Fibroblast of lung (primary cell): ENCODE data around the gene HSPB9. TPM values are rescaled to one million over a fixed set of nuclear protein-coding genes. Genes with fewer than 3 reads are reported as not detected.

Source experiments
- DNase-seq, 2 donors: peaks; one replicate each; pipeline versions ENCODE4 v3.0.0 to v3.0.0-alpha.2; 2010; ENCODE audit warnings: low read depth in 2 of 2
- H2AFZ ChIP-seq: 2 replicates; pipeline ENCODE4 v1.5.1; 2012; ENCODE audit warnings: low read length, control low read depth, inconsistent platforms
- H3K27ac ChIP-seq: 2 replicates; pipeline ENCODE4 v1.5.1; 2011; ENCODE audit warnings: low read length, control low read depth; ENCODE audit not compliant: insufficient read depth
- H3K27me3 ChIP-seq: 2 replicates; pipeline ENCODE4 v1.5.1; 2011; ENCODE audit warnings: mild to moderate bottlenecking, low read length; ENCODE audit not compliant: control insufficient read depth, insufficient read depth
- H3K36me3 ChIP-seq: 2 replicates; pipeline ENCODE4 v1.5.1; 2011; ENCODE audit warnings: low read length; ENCODE audit not compliant: control insufficient read depth, insufficient read depth
- H3K4me1 ChIP-seq: 2 replicates; pipeline ENCODE4 v1.5.1; 2011; ENCODE audit warnings: low read length; ENCODE audit not compliant: control insufficient read depth, insufficient read depth; ENCODE audit errors: extremely low read depth
- H3K4me2 ChIP-seq: 2 replicates; pipeline ENCODE4 v1.5.1; 2011; ENCODE audit warnings: low read length, control low read depth; ENCODE audit not compliant: insufficient read depth; ENCODE audit errors: extremely low read depth
- H3K4me3 ChIP-seq, 4 experiments: fragments of 200-600 bp in 1 of 4; sonication (generic) in 1 of 4; replicated peaks in 1 of 4; 2 replicates each; pipeline ENCODE4 v1.5.1; 2011 to 2016; ENCODE audit warnings: low read length in 4 of 4, low read depth in 3 of 4, mild to moderate bottlenecking in 3 of 4, control low read depth in 2 of 4, inconsistent platforms in 1 of 4, mixed read lengths in 1 of 4; ENCODE audit not compliant: insufficient read depth in 1 of 4; ENCODE audit errors: control extremely low read depth in 1 of 4
- H3K79me2 ChIP-seq: 2 replicates; pipeline ENCODE4 v1.5.1; 2012; ENCODE audit warnings: mild to moderate bottlenecking, low read length, inconsistent platforms; ENCODE audit not compliant: control insufficient read depth, insufficient read depth
- H3K9ac ChIP-seq: 2 replicates; pipeline ENCODE4 v1.5.1; 2011; ENCODE audit warnings: mild to moderate bottlenecking, low read length, control low read depth; ENCODE audit not compliant: insufficient read depth
- H3K9me3 ChIP-seq: 2 replicates; pipeline ENCODE4 v1.5.1; 2012; ENCODE audit warnings: low read depth, low read length; ENCODE audit not compliant: control insufficient read depth, insufficient read depth
- H4K20me1 ChIP-seq: 2 replicates; pipeline ENCODE4 v1.5.1; 2011; ENCODE audit warnings: low read length; ENCODE audit not compliant: control insufficient read depth, insufficient read depth; ENCODE audit errors: extremely low read depth
- CTCF ChIP-seq, 2 donors: IDR thresholded peaks in 1 of 2; conservative IDR thresholded peaks in 1 of 2; 1 replicate in 1 of 2; 2 replicates in 1 of 2; pipeline ENCODE4 v1.5.1; 2011 to 2012; ENCODE audit warnings: low read length in 2 of 2, control low read depth in 1 of 2, inconsistent platforms in 1 of 2, low read depth in 1 of 2, mild to moderate bottlenecking in 1 of 2
- EZH2 ChIP-seq: IDR thresholded peaks from 2 replicates; pipeline ENCODE4 v1.5.1; 2012; ENCODE audit warnings: low read length, control low read depth, mild to moderate bottlenecking; ENCODE audit errors: missing control alignments
- polyA plus RNA-seq, 2 donors: library from polyadenylated mRNA; depleted of rRNA in 1 of 2; stranded (reverse) in 1 of 2; unstranded in 1 of 2; fragments of >200 nt; gene quantifications; 2 replicates each; pipeline ENCODE4 v1.2.1, GENCODE V29; 2011 to 2012; ENCODE audit warnings: missing spikeins in 1 of 2
- total RNA-seq: library from RNA; depleted of rRNA; stranded (reverse); fragments of >200 nt; gene quantifications from 2 replicates; pipeline ENCODE4 v1.2.1, GENCODE V29; 2014

HSPB9 gene
- total and polyA plus RNA-seq, 2 donors (not counting 1 experiment from before 2014, with no cell fraction given): not detected

GRCh38 chr17:42163696-42164407 is 41.2 kb downstream of the HSPB9 start:
- Histone ChIP-seq H3K79me2 (no peaks in the 10 kb centered on the region), H3K27me3 (no peaks in the 10 kb centered on the region), H3K27ac (no peak overlapping the region), H3K9ac (no peak overlapping the region), H4K20me1 (no peaks in the 10 kb centered on the region), H3K4me2 (no peak overlapping the region), H3K36me3 (no peaks in the 10 kb centered on the region), H3K4me1 (no peaks in the 10 kb centered on the region), H3K4me3 (no peak overlapping the region), H3K9me3 (no peaks in the 10 kb centered on the region), H2AFZ (no peak overlapping the region)
- DNase-seq: no peak
- TF ChIP-seq EZH2: no peak
- no peak for TF ChIP-seq CTCF (conservative IDR thresholded peaks at IDR 0.05 in 1 of 2, IDR thresholded peaks at IDR 0.05 in 1 of 2; ENCODE audit: low read depth in 1 of 2, low read length in 2 of 2)

GRCh38 chr17:42165751-42166150 is 43.1 kb downstream of the HSPB9 start:
- Histone ChIP-seq H3K27me3 (no peaks in the 10 kb centered on the region), H3K79me2 (no peaks in the 10 kb centered on the region), H3K36me3 (no peaks in the 10 kb centered on the region), H3K4me1 (no peaks in the 10 kb centered on the region), H3K9me3 (no peaks in the 10 kb centered on the region), H3K9ac (no peak overlapping the region), H3K27ac (no peak overlapping the region), H3K4me2 (no peak overlapping the region), H3K4me3 (no peak overlapping the region), H4K20me1 (no peaks in the 10 kb centered on the region), H2AFZ (no peak overlapping the region)
- no peak for TF ChIP-seq CTCF (conservative IDR thresholded peaks at IDR 0.05 in 1 of 2, IDR thresholded peaks at IDR 0.05 in 1 of 2; ENCODE audit: low read depth in 1 of 2, low read length in 2 of 2)
- no peak for TF ChIP-seq EZH2
- no peak for DNase-seq

- Histone ChIP-seq H3K27me3 (no peaks in the 10 kb centered on the region), H3K27ac (no peak overlapping the region), H3K4me1 (no peaks in the 10 kb centered on the region), H3K79me2 (no peaks in the 10 kb centered on the region), H3K9me3 (no peaks in the 10 kb centered on the region), H3K4me2 (no peak overlapping the region), H3K9ac (no peak overlapping the region), H2AFZ (no peak overlapping the region), H4K20me1 (no peaks in the 10 kb centered on the region), H3K36me3 (no peaks in the 10 kb centered on the region), H3K4me3 (no peak overlapping the region)
- TF ChIP-seq CTCF (conservative IDR thresholded peaks at IDR 0.05 in 1 of 2, IDR thresholded peaks at IDR 0.05 in 1 of 2; ENCODE audit: low read depth in 1 of 2, low read length in 2 of 2) (no peak), EZH2 (no peak)
- DNase-seq: no peak
Measured at GRCh38 chr17:42166196-42166763, 43.7 kb downstream of the HSPB9 start.
